HG03066 (cell line): ENCODE measurements around the gene IL3.

ENCODE experiments used
- ATAC-seq: cut with Tn5 transposase; IDR thresholded peaks from one replicate; pipeline ENCODE4 v1.9.1; 2021; ENCODE audit warnings: low read depth; ENCODE audit not compliant: unreplicated experiment

The IL3 gene

DNA sequence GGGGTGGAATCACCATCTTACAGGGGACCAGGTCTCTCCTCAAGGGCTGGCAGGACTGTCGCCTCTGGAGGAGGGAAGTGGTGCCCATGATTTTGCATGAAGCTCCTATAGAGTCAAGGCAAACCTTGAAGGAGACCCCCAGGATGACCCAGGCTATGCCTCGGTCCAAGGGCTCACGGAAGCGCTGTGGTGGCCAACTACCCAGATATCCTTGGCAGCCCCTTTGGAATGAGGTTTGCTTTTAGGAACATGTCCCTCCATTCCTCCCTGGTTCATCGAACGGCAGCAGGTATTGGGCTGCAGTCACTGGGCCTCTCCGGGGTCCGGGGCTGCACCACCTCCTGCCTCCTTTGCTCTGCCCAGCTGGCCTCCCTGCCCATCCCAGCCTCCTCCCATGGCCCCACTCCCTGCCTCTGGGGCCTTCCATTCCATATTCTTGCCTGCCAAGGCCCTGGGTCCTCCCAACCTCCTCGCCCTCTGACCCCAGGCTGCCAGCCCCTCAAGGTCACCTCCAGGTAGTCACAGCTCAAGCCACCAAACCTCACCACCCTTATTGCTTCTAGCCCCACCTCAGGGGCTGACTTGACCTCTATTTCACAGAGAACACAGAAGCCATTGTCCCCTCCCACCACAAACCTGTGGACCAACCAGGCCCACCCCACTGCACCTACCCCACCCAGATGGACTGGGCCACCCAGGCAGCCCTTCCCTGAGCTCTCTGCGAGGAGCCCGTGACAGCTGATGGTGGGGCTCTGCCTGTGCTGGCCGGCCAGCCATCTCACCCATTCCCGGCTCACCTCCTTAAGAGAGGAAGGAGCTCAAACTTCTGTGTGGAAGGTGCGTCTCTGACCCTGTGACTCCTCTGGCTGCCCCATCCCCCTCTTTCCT, 3.6 kb upstream of the IL3 start:
- no peak for ATAC-seq

DNA sequence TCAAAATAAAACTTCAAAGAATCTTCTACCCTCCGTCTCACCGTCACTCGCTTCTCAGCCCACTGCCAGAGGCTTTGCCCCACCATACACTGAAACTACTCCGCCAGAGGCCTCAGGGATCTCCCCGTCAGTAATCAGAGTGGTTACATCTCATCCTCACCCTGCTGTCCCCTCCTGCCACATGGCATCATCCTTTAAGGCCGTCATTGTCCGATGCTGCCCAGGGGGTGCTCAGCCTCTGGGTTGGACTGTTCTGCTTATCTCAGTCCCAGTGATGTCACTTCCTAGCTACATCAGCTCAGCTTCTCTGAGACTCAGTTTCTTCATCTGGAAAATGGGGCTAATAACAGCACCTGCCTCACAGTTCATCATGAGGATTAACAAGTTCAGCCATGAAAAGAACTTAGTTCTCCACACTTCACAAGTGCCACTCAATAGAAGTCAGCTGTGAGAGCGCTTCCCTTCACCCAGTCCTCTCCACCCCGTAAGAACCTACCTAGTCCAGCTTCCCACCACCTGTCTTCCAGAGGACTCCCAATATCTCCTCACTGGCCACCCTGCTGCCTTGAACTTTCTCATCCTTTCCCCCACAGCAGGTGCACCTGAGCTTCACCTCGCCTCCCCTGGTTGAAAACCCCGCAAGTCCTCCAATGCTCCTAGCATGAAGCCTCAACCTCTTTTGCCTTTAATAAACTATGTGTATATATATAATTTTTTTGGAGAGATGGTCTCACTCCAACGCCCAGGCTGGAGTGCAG, 2.8 kb upstream of the IL3 start:
- no peak for ATAC-seq

DNA sequence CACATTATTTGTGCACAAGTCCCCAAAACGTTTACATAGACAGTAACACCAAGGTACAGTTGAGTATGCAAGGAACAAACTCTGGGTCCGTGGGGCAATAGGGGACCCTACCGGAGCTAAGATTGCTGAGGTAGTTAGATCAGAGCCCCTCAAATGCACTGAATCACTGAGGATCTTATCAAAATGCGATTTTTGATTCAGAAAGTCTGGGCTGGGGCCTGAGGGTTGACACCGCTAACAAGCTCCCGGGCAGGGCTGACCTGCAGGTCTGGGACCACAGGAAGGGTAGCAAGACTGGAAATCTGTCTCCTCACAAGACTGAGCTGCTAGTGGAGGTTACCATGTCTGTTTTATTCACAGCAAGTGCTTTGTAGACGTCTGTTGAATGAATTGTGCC, 1.8 kb upstream of the IL3 start:
- no peak for ATAC-seq

DNA sequence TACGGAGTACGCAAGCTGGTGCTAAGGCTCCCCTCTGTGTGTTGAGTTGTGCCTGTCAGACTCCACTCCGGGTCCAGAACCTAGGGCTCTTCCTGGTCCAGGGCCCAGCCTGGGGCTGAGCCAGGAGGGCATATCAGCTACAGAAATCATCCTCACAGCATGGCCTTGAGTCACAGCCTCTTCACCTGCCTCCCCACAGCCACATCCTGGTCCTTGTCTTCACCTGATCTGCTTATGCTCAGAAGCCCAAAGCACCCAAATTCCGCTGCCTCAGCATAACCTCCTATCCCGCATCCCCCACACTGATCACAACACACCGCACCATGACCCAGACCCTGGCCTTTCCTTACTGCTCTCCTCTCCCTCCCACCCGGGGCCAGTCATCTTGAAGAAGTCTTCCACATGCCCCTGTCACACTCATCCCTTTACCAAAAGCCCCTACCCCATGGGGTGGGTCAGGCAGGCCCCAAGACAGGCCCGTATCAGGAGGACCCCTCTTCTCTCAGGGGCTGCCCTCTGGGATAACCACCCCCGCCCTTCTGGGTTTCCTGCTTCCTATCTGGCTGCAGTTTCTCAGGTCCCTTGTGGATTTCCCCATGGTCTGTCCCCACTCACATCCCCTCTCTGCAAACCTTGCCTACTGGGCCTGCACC, 1.3 kb upstream of the IL3 start:
- ATAC-seq, result no peak

DNA sequence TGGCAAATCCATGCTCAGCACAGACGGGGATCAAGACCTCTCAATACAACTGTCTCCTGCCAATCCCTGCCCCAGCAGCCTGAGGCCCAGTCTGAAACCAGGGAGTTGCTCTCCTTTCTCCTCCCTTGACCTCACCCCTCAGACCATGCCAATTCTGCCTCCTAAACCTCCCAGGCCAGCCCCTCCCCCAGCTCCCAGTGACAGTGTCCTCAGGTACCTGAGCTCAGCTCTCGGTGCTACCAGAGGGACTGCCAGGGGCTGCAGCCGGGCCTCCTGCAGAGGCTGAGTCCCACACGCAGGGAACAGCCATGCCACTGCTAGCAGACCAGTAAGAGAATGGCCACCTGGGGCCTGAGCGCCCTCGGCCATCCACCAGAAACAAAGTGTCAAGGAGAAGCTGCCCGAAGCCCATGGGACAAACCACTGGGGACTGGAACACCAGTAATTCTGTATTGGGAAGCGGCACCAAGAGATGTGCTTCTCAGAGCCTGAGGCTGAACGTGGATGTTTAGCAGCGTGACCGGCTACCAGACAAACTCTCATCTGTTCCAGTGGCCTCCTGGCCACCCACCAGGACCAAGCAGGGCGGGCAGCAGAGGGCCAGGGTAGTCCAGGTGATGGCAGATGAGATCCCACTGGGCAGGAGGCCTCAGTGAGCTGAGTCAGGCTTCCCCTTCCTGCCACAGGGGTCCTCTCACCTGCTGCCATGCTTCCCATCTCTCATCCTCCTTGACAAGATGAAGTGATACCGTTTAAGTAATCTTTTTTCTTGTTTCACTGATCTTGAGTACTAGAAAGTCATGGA, 557 bp upstream of the IL3 start:
- no peak for ATAC-seq

DNA sequence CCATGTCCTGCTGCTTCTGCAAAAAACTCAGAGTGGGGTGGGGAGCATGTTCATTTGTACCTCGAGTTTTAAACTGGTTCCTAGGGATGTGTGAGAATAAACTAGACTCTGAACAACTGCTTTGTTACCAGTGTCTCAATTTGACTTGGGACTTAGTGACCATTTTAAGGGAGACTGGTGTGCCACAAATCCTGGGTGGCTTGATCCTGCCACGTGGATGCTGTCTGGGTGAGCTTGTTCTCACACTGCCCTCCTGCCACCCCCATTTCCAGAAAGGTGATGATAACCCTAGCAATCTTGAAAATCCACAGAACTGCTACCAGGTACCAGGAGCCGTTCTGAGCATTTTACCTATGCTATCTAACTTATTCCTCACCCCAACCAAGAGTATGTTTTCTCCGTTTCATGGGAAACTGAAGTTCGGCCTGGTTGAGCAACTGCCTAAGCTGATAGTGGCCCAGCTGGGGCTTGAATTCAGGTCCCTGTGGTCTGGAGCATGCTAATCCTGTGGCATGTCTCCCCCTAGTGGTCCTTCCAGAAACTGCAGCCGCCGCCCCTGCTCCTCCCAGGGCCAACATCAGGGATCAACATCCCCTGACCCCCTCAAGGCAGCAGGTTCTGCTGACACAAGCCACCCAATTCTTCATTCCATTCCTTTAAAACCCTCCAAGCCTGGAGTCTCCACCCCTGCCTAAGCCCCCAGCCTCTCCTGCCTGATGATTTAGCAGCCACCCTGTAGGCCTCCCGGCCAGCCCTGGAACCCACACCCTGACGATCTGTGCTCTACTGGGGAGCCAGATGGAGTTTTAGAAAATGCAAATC, 2.8 kb downstream of the IL3 start:
- ATAC-seq, result peak; percentile 51

DNA sequence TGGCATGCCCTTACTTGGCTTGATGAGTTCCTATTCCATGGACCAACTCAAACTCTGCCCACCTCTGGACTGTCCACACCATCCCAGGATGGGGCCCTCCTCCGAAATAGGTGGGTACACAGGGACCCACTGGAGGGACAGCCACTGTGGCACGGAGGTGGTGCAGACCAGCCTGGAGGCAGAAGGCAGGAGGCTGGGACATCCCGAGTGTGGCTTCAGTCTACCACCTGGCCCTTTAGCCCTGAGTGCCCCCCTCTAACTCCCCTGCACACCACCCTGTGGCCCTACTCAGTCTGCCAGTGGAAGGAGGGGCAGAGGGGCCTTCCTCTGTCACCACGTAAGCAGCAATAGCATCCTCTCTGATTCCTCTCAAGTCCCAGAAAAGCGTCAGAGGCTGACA, 3.7 kb downstream of the IL3 start:
- ATAC-seq, result no peak

DNA sequence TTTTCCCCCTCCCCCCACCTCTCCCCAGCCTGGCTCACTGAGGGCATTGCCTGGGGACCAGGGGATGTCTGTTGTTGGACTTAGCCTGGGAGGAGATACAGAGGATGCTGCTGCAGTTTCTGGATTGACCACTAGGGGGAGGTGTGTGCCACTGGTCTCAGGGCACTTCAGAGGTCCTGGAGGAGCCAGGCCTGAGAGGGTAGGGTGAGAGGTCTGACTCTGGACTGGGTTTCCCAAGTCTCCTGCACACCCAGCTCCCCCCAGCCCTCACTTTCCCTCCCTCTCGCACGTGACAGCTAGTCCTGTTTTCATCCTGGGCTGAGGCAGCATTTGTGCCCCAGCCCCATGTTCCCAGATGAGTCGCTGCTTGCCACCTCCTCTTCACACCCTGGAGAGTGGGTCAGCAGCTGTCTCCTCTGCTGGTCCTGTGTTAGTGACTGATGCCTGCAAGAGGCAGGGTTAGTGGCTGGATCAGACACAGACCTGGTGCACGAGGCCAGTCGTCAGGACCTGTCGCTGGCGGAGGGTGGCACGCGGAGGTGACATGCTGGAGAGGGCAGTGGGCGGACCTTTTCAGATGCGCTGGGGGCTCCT, 4.4 kb downstream of the IL3 start:
- ATAC-seq, result peak; percentile 67

DNA sequence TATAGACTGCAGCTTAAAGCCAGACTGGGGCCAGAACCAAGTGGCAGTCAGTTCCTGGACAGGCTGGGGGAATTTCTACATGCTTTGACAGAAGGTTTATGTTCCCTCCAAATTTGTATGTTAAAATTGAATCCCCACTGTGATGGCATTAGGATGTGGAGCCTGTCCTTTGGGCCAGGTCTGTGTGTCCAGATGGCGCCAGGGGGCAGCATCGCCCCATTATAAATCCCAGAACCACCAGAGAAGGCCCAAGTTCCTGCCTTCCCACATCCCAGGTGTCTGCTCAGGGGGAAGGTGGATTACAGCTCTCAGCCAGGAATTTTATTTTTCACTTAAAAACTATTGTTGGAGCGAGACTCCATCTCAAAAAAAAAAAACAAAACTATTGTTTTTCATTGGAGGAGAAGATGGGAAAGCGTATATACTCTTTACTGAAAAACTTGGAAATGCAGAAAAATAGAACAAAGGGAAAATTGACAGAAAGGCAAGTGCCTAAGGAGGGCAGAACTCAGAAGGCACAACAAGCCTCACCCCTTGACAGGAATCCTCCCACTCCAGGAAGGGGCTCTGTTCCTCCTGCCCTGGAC, 5.0 kb downstream of the IL3 start:
- ATAC-seq, result peak; percentile 45

DNA sequence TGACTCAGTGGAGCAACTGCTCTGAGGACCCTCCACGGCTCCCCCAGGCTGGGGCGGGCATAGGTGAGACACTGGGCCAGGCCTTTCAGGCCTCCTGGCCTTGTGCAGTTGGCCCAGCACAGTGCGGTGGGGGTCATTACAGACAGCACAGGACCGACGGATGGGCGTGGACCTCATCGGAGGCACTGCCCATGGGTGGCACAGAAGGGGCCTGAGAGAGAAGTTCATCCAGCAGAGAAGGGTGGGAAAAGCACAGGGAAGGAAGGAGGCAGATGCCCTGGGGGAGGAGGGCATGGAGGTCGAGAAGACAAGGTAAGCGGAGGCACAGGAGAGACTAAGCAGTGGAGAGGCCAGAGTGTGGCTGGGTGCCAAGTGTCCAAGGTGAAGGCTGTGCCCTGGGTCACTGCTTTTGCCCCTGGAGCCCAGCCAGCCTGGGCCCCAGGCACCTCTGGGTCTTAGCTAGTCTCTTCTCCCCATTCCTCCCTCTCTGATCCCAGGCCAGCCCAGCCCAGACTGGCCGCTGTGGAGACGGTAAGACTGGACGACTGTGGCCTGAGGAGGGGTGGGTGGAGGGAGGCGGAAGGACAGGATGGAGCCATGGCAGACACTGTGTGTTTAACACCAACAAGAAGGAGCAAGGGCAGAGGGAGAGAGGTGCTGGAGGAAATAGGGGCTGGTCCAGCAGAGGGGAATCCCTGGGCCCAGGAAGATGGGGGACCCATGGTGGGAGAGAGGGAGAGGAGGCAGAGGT, 5.7 kb downstream of the IL3 start:
- ATAC-seq, result no peak

DNA sequence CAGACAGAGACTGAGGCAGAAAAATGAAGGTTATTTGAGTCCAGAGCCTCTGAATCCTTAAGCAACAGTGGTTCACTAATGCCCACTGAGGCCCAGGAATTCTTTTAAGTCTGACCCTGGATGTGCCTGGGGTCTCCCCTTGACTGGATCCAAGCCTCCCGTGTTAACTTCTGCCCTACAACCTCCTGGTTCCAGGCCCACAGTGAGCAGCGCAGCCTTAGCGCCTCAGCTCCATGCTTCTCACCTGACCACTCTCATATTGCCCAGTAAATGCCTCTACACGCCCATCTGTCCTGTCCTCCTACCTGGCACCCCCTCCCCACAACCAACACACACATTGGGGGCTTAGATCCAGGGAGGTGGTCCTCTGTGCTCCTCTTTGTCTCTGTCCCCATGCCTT, 6.4 kb downstream of the IL3 start:
- no peak for ATAC-seq

DNA sequence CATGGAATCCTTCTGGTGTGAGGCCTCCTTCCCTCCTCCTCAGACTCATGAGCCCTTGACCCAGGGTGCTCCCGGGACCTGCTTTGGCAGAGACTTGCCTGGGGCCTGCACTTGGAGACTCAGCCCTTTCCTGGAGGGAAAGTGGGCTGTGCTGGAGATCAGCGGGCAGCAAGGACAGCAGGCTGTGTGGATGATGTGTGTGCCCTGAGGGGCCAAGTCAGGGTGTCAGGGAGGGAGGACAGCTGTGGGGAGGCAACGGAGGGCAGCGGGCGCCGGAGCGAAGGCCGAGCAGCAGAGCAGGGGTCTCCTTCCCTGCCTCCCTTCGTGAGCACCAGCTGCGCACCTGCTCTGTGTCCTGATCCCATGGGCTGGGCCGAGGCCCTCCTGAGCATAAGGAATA, 7.0 kb downstream of the IL3 start:
- ATAC-seq, result no peak

DNA sequence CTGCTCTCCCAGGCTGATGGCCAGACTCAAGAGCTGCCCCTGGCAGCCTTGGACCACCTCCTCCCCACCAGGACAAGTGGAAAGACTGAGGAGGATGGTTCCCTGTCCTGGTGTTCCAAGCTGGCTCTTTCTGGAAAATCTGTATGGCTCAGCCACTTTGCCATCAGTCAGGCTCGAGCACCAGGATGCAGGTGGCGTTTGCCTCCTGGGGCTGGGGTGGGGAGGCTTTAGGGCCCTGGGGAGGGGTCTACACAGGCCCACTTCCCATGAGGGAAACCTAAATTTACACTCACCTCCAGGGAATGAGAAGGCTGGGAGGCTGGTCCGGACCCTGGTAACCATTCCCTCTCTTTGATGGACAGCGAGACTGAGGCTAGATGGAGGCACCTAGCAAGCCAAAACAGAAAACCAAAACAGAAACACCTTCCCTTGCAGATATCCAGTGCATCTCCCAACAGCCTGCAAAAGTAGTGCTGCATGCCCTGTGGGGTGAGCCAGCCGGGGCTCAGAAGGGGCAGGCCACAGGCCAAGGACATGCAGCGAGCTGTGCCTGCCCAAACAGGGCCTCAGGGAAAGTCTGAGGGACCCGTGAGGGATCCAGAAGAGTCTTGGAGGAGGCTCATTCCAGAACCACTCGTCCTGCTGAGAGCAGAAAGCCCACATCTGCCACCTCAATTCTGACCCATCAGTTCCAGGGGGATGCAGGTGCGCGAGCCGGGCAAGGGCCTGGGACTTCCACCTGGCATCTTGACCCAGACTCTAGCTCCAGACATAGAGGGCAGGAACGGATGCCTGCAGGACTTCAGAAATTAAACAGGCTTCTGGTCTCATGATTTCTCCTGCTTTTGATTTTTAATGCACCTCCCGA, 7.7 kb downstream of the IL3 start:
- no peak for ATAC-seq

DNA sequence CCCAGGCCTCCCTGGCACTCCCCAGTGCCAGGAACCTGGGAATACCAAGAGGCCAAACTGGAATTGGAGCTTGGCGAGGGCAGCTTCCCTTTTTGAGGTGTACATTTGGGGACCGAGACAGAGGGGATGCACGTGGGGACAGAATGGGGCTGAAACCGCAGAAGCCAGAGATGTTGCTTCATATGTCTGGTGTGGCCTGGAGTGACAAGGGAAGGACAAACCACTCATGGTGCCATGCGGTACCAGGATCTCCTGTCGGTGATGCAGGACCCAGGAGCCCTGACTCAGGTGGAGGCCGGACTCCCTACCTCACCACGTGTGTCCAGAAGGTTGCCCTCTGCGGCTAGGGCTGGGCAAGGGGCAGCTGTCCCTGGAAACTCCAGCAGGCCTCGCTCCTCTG, 9.1 kb downstream of the IL3 start:
- ATAC-seq, result no peak

DNA sequence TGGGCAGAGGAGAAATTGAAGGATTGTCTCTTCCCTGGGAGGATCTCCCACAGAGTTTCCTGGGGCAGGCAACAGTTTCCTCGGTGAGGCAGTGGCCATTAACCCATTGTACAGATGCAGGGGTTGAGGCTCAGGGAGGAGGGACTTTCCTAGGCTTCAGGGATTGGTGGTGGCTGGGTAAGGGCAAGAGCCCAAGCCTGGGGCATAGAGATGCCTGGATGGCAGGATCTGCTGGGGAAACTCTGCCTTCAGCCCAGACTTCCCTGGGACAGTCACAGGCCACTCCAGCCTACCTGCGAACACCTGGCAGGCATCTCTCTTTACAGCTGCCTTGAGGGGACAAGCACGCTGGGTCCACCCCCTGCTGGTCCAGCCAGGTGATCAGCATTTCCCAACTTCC, 9.5 kb downstream of the IL3 start:
- ATAC-seq, result no peak

DNA sequence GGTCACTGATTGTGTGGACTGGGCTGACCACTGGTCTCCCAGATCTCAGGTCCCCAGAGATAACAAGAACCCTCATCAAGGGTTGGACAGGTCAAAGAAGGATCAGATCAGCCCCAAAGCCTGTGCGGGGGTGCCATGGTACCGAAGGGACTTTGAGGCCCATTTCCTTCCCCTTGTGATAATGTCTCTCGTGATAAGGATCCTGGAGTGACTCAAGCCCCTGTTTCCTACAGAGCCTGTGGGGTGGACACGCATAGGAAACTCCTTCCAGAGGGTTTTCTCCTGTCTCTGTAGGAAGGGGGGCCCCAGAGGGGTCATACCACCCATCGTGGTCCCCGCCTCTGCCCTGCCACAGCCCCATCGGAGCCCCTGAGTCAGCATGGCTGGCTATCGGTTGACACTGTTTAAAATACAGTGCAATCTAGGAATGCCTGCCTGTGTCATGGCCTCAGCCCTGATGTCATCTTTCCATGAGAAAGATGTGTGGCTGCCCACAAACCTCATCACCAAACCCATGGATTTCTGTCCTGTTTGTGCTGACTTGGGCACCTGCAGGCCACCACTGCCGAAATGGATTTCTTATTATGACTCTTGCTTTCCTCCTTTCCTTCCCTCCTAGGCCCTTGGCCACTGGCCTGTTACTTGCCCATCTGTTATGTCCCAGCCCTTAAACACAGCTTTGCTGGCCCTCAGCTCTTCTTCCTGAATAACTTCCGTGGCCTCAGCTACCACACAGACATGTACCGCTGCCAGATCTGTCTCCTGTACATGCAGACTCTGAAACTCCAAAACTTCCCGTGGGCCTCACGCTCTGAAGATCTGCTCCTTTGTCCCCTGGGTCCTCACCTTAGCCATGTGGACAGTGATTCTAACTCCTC, 10.2 kb downstream of the IL3 start:
- ATAC-seq, result no peak

DNA sequence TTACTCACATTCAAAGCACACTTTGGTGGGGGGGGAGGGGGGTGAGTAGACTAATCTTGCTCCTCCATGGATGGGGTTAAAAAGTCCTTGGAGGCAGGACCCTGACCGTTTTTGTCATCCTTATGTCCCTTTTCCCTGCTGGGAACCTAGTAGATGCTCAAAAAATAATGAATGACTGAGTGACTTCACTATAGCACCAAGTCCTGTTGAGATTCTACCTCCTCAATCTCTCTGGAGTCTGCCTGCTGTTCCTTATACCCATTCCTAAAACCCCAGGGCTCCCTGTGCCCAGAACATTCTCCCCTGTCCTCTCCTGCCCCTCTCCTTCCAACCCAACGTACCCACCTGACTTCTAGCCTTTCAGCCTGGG, 10.9 kb downstream of the IL3 start:
- no peak for ATAC-seq
